ENCODE data around the gene EYA4.

DNA sequence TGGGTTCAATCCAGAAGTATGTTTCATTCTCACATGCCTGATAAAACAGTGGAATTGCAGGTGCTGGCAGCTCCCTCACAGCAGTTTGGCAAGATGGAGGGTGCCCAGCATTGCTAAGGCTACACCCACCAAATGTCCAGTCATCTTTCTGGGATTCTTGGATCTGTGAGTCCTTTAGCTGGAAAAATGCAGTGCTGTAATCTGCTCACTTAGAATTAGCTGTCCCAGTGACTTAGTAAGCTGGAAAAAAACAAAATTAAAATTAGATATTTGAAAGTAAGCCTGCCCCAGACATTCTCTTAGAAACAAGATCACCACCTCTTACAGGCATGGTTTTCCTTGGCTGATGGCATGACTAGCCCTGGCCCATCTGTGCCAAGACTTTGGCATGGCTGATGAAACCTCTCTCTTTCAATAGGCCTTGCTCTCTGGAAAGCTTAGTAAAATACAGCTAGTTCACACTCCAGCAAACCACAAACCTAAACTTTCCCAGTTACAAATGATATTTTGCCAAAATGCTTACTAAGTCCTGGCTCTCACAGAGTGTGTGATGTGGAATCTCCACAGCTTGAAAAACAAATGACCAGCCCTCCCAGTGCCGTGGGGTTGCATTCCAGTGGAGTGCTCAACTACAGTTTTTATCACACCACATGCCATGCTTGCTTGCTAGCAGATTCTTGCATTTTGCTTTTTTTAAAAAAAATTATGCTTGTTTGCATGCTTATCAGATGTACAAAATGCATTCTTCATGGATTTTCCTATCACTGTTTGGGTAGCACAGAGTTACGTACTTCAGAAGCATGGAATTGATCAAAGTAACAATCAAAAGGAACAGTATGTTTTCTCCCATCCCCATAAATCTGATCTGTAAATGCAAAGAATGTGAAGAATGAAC, 261.5 kb downstream of the EYA4 start:
- TF ChIP-seq, protein P1, sequence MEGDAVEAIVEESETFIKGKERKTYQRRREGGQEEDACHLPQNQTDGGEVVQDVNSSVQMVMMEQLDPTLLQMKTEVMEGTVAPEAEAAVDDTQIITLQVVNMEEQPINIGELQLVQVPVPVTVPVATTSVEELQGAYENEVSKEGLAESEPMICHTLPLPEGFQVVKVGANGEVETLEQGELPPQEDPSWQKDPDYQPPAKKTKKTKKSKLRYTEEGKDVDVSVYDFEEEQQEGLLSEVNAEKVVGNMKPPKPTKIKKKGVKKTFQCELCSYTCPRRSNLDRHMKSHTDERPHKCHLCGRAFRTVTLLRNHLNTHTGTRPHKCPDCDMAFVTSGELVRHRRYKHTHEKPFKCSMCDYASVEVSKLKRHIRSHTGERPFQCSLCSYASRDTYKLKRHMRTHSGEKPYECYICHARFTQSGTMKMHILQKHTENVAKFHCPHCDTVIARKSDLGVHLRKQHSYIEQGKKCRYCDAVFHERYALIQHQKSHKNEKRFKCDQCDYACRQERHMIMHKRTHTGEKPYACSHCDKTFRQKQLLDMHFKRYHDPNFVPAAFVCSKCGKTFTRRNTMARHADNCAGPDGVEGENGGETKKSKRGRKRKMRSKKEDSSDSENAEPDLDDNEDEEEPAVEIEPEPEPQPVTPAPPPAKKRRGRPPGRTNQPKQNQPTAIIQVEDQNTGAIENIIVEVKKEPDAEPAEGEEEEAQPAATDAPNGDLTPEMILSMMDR (IDR thresholded peaks at IDR 0.05) = no peak
- TF ChIP-seq ZFX (IDR thresholded peaks at IDR 0.05; ENCODE audit: borderline replicate concordance) = no peak

Measured in 22Rv1 (cell line).